ENCODE measurements around the gene CCDC197.

Gene CCDC197

DNA sequence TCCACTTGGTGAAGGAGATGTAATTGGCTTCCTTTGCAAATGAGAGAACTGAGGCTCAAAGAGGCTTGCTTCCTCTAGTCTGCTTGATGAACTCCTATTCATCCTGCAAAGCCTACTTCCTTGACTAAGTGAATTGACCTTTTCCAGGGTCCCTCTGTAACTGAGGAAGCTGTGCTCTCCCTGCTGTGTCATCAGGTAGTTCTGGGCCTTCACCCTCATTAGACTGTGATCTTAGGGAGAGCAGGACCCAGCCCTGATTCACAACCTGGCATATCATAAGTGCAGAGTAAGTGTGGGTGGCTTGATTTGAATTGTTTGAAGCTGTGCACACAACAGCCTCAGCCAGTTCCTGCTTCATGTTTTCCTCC, 37.0 kb upstream of the CCDC197 start:
- Mint-ChIP-seq H3K4me1 (peaks cover 64% of the 10 kb centered on the region), H3K27me3 (ENCODE audit: low read depth) (peaks cover 11% of the 10 kb centered on the region), H3K36me3 (ENCODE audit: low read depth) (no peaks in the 10 kb centered on the region), H3K4me3 (no peak overlapping the region), H3K27ac (peak overlapping the region in 1 of 3 experiments; percentile 30), H3K9me3 (no peaks in the 10 kb centered on the region)
- no peak for TF ChIP-seq CTCF (IDR thresholded peaks at IDR 0.05; ENCODE audit: unreplicated experiment in 3 of 3)

GRCh38 chr14:93960774-93961438, 36.2 kb upstream of the CCDC197 start:
- no peak for TF ChIP-seq CTCF (IDR thresholded peaks at IDR 0.05; ENCODE audit: unreplicated experiment in 3 of 3)
- Mint-ChIP-seq H3K27me3 (ENCODE audit: low read depth) (peaks cover 11% of the 10 kb centered on the region), H3K4me1 (peaks cover 57% of the 10 kb centered on the region), H3K27ac (no peak overlapping the region), H3K9me3 (no peaks in the 10 kb centered on the region), H3K36me3 (ENCODE audit: low read depth) (no peaks in the 10 kb centered on the region), H3K4me3 (no peak overlapping the region)

- no peak for TF ChIP-seq CTCF (IDR thresholded peaks at IDR 0.05; ENCODE audit: unreplicated experiment in 3 of 3)
- H3K4me3 Mint-ChIP-seq, result no peak overlapping the region
- H3K9me3 Mint-ChIP-seq, result no peaks in the 10 kb centered on the region
- H3K4me1 Mint-ChIP-seq, result peaks cover 52% of the 10 kb centered on the region
- H3K27ac Mint-ChIP-seq, result no peak overlapping the region
- H3K27me3 Mint-ChIP-seq (ENCODE audit: low read depth), result peaks cover 15% of the 10 kb centered on the region
- no peaks in the 10 kb centered on the region for H3K36me3 Mint-ChIP-seq (ENCODE audit: low read depth)
Observed at GRCh38 chr14:93961620-93962019, 35.5 kb upstream of the CCDC197 start.

- H3K27me3 Mint-ChIP-seq (ENCODE audit: low read depth), result peaks cover 11% of the 10 kb centered on the region
- H3K27ac Mint-ChIP-seq, result no peak overlapping the region
- no peaks in the 10 kb centered on the region for H3K9me3 Mint-ChIP-seq
- no peak overlapping the region for H3K4me3 Mint-ChIP-seq
- no peak for TF ChIP-seq CTCF (IDR thresholded peaks at IDR 0.05; ENCODE audit: unreplicated experiment in 3 of 3)
- no peaks in the 10 kb centered on the region for H3K36me3 Mint-ChIP-seq (ENCODE audit: low read depth)
- peaks cover 42% of the 10 kb centered on the region for H3K4me1 Mint-ChIP-seq
Observed at GRCh38 chr14:93962701-93963601, 34.1 kb upstream of the CCDC197 start.

- no peak for TF ChIP-seq CTCF (IDR thresholded peaks at IDR 0.05; ENCODE audit: unreplicated experiment in 3 of 3)
- H3K4me1 Mint-ChIP-seq, result peaks cover 35% of the 10 kb centered on the region
- H3K27me3 Mint-ChIP-seq (ENCODE audit: low read depth), result peaks cover 17% of the 10 kb centered on the region
- no peak overlapping the region for H3K4me3 Mint-ChIP-seq
- H3K27ac Mint-ChIP-seq, result no peak overlapping the region
- no peaks in the 10 kb centered on the region for H3K36me3 Mint-ChIP-seq (ENCODE audit: low read depth)
- no peaks in the 10 kb centered on the region for H3K9me3 Mint-ChIP-seq
Observed at GRCh38 chr14:93963692-93964091, 33.4 kb upstream of the CCDC197 start.

Data from nephron (organoid).